ENCODE results near the gene GPBAR1. TPM values are rescaled to one million over a fixed set of nuclear protein-coding genes. Genes with fewer than 3 reads are reported as not detected.
"Not testable (repeated sequence)": the region's sequence is repeated elsewhere in the genome, so short reads cannot be mapped to it uniquely, and the experiment has no call there.

The GPBAR1 gene
- polyA plus RNA-seq, 12 donors: 1.2 to 2.9 (median 1.8) TPM; not detected in 2

- DNase-seq: no peak
Measured at GRCh38 chr2:218265626-218266025, 4.8 kb downstream of the GPBAR1 start.

GRCh38 chr2:218266316-218266979 lies 5.6 kb downstream of the GPBAR1 start:
- DNase-seq: no peak

GRCh38 chr2:218267259-218267658 lies 6.4 kb downstream of the GPBAR1 start:
- DNase-seq: no peak

GRCh38 chr2:218269900-218270720 lies 9.3 kb downstream of the GPBAR1 start, which contains the start of the genes AAMP and PNKD:
Gene AAMP (minus strand): TSS chr2:218270137. CDS start chr2:218270086, 51 bp downstream.
Gene PNKD (plus strand): TSS chr2:218270519. CDS start chr2:218270536, 17 bp downstream.
- peak; percentile 100 for DNase-seq

GRCh38 chr2:218270721-218271486 lies 10.1 kb downstream of the GPBAR1 start:
- no peak for DNase-seq

- DNase-seq: no peak
Measured at GRCh38 chr2:218271487-218271797, 10.6 kb downstream of the GPBAR1 start.

- no peak for DNase-seq
Measured at GRCh38 chr2:218271865-218272530, 11.2 kb downstream of the GPBAR1 start.

GRCh38 chr2:218272531-218273212 lies 11.9 kb downstream of the GPBAR1 start:
- DNase-seq: peak; percentile 83

GRCh38 chr2:218273214-218273907 lies 12.5 kb downstream of the GPBAR1 start:
- DNase-seq: not testable (repeated sequence)

- DNase-seq: no peak
Measured at GRCh38 chr2:218273908-218274249, 13.1 kb downstream of the GPBAR1 start.

GRCh38 chr2:218274586-218274985 lies 13.8 kb downstream of the GPBAR1 start:
- DNase-seq: no peak

GRCh38 chr2:218275371-218276072 lies 14.7 kb downstream of the GPBAR1 start:
- no peak for DNase-seq

- no peak for DNase-seq
Measured at GRCh38 chr2:218276986-218277755, 16.4 kb downstream of the GPBAR1 start.

GRCh38 chr2:218277921-218278320 lies 17.1 kb downstream of the GPBAR1 start:
- no peak for DNase-seq

GRCh38 chr2:218278531-218279360 lies 17.9 kb downstream of the GPBAR1 start:
- DNase-seq: no peak

- DNase-seq: no peak
Measured at GRCh38 chr2:218280260-218280870, 19.6 kb downstream of the GPBAR1 start.

GRCh38 chr2:218281449-218281848 lies 20.6 kb downstream of the GPBAR1 start:
- no peak for DNase-seq

All from muscle of arm (tissue), 12 donors.